ACC112 (cell line): ENCODE measurements around the gene FAAH2.
"Not testable (repeated sequence)": the region's sequence is repeated elsewhere in the genome, so short reads cannot be mapped to it uniquely, and the experiment has no call there.

Experiments used
- H2AFZ ChIP-seq: fragments of 200-600 bp; sonication (generic); one replicate; pipeline ENCODE4 v1.6.0; 2017; ENCODE audit warnings: antibody characterized with exemption, low read length; ENCODE audit not compliant: unreplicated experiment
- H3K27ac ChIP-seq: fragments of 200-600 bp; sonication (generic); 2 replicates; pipeline ENCODE4 v1.5.1; 2014; ENCODE audit warnings: low read depth, mild to moderate bottlenecking, antibody characterized with exemption, low read length, moderate library complexity
- H3K27me3 ChIP-seq: fragments of 200-600 bp; sonication (generic); 2 replicates; pipeline ENCODE4 v1.6.1; 2014; ENCODE audit warnings: mild to moderate bottlenecking, antibody characterized with exemption, low read length, moderate library complexity, mixed read lengths; ENCODE audit not compliant: insufficient read depth
- H3K36me3 ChIP-seq: fragments of 200-600 bp; sonication (generic); 2 replicates; pipeline ENCODE4 v1.6.1; 2016; ENCODE audit warnings: mild to moderate bottlenecking, antibody characterized with exemption, low read length, moderate library complexity, mixed read lengths; ENCODE audit not compliant: insufficient read depth
- H3K4me1 ChIP-seq: fragments of 200-600 bp; sonication (generic); one replicate; pipeline ENCODE4 v1.6.1; 2016; ENCODE audit warnings: low read length, mixed read lengths; ENCODE audit not compliant: insufficient read depth, unreplicated experiment, control insufficient read depth
- H3K4me3 ChIP-seq: fragments of 200-600 bp; sonication (generic); 2 replicates; pipeline ENCODE4 v1.5.1; 2014; ENCODE audit warnings: mild to moderate bottlenecking, low read depth, low read length
- H3K79me2 ChIP-seq: fragments of 200-600 bp; sonication (generic); one replicate; pipeline ENCODE4 v1.6.0; 2016; ENCODE audit warnings: low read length; ENCODE audit not compliant: control insufficient read depth, unreplicated experiment, insufficient read depth

Gene FAAH2

DNA sequence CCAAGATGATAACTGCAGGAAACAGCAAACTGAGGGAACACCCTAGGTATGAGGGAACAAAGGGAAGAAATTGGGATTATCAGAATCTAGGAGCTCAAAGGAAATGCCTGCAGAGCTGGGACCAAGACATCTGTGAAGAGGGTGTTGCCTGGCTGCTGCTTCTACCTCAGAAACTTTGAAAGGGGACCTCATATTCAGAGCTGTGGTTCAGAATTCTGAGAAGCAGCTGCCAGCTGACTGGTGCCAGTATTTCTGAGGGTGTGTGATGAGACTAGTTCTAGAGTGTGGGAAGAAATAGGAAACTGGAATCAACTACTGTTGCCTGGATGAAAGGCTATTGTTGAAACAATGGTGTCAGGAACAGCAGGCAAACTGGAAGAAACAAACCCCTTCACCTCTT, 8.5 kb downstream of the FAAH2 start:
- Histone ChIP-seq H3K27me3 (no peaks in the 10 kb centered on the region), H3K79me2 (no peaks in the 10 kb centered on the region), H3K4me1 (no peaks in the 10 kb centered on the region), H3K36me3 (no peaks in the 10 kb centered on the region), H2AFZ (no peak overlapping the region), H3K4me3 (no peak overlapping the region), H3K27ac (no peak overlapping the region)

DNA sequence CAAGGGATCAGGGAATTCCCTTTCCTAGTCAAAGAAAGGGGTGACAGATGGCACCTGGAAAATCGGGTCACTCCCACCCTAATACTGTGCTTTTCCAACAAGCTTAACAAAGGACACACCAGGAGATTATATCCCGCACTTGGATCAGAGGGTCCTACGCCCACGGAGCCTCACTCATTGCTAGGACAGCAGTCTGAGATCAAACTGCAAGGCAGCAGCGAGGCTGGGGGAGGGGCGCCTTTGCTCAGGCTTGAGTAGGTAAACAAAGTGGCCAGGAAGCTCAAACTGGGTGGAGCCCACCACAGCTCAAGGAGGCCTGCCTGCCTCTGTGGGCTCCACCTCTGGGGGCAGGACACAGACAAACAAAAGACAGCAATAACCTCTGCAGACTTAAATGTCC, 9.2 kb downstream of the FAAH2 start:
- not testable (repeated sequence) for H2AFZ ChIP-seq, H3K4me3 ChIP-seq, H3K36me3 ChIP-seq, H3K79me2 ChIP-seq, H3K27ac ChIP-seq, H3K4me1 ChIP-seq, H3K27me3 ChIP-seq

DNA sequence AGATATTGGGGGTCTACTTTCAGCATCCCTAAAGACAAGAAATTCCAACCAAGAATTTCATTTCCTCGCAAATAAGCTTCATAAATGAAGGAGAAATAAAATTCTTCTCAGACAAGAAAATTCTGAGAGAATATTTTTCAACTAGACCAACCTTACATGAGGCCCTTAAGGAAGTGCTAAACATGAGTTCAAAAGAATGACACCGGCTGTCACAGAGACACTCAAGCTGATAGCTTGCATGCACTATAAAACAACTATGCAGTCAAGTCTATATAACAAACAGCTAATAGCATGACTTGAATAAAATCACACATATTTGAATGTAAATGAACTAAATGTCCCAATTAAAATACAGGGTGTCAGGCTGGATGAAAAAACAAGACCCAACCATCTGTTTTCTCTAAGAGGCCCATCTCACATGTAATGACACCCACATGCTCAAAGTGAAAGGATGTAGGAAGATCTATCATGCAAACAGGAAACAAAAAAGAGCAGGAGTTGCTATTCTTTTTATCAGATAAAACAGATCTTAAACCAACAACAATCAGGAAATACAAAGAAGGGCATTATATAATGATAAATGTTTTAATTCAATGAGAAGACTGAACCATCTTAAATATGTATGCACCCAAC, 27.2 kb downstream of the FAAH2 start:
- Histone ChIP-seq H3K4me3 (no peak overlapping the region), H2AFZ (no peak overlapping the region), H3K27me3 (no peaks in the 10 kb centered on the region), H3K36me3 (no peaks in the 10 kb centered on the region), H3K79me2 (no peaks in the 10 kb centered on the region), H3K4me1 (no peaks in the 10 kb centered on the region), H3K27ac (no peak overlapping the region)

DNA sequence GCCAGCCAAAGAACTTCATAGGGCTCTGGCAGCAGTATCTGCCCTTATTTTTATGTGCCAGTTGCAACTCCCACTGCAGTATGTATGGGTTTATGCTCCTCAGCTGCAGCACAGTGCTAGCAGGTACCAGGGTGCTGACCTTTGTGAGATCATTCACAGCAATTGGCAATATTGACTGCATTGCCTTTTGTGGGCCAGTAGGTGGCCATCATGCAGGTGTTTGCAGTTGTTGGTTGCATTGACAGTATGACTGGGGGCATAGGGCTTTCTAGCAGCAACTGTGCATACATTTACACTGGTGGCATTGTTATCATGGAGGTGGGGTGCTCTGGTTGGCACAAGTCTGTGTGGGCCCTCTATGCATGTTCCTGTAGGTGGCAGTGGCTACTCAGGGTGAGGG, 42.5 kb downstream of the FAAH2 start:
- Histone ChIP-seq H3K4me1 (no peaks in the 10 kb centered on the region), H3K27me3 (no peaks in the 10 kb centered on the region)

DNA sequence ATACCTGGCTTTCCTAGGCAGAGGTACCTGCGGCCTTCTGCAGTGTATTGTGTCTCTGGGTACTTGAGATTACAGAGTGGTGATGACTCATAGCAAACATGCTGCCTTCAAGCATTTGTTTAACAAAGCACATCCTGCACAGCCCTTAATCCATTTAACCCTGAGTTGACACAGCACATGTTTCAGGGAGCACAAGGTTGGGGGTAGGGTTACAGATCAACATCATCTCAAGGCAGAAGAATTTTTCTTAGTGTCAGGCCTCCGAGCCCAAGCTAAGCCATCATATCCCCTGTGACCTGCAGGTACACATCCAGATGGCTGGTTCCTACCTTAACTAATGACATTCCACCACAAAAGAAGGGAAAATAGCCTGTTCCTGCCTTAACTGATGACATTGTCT, 49.3 kb downstream of the FAAH2 start:
- H3K4me3 ChIP-seq, H3K79me2 ChIP-seq, H3K4me1 ChIP-seq, H2AFZ ChIP-seq, H3K36me3 ChIP-seq, H3K27me3 ChIP-seq, H3K27ac ChIP-seq: not testable (repeated sequence)

More for the DNA sequence above, 42.5 kb downstream of the FAAH2 start:
- no peak overlapping the region for H2AFZ ChIP-seq
- no peaks in the 10 kb centered on the region for H3K36me3 ChIP-seq
- H3K79me2 ChIP-seq, result no peaks in the 10 kb centered on the region
- no peak overlapping the region for H3K27ac ChIP-seq
- no peak overlapping the region for H3K4me3 ChIP-seq

DNA sequence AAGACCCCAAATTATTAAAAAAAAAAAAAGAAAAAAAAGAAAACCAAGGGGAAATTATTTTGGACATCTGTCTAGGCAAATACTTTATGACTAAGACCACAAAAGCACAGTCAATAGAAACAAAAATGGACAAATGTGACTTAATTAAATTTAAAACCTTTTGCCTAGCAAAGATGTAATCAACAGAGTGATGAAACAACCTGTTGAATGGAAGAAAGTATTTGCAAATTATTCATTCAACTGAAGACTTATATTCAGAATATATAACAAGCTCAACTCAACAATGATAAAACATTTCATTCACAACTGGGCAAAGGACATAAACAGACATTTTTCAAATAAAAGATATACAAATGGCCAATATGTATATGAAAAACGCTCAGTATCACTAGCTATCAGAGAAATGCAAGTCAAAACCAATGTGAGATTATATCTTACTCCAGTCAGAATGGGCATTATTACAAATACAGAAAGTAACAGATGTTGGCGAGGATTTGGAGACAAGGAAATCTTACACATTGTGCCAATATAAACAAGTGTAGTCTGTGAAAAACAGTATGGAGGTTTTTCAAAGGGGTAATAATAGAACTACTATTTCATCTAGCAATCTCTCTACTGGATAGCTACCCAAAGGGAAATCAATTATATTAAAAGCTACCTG, 67.1 kb downstream of the FAAH2 start:
- no peak overlapping the region for H3K27ac ChIP-seq
- H2AFZ ChIP-seq, result no peak overlapping the region
- no peaks in the 10 kb centered on the region for H3K27me3 ChIP-seq
- no peaks in the 10 kb centered on the region for H3K4me1 ChIP-seq
- no peaks in the 10 kb centered on the region for H3K79me2 ChIP-seq
- H3K4me3 ChIP-seq, result no peak overlapping the region
- H3K36me3 ChIP-seq, result no peaks in the 10 kb centered on the region

DNA sequence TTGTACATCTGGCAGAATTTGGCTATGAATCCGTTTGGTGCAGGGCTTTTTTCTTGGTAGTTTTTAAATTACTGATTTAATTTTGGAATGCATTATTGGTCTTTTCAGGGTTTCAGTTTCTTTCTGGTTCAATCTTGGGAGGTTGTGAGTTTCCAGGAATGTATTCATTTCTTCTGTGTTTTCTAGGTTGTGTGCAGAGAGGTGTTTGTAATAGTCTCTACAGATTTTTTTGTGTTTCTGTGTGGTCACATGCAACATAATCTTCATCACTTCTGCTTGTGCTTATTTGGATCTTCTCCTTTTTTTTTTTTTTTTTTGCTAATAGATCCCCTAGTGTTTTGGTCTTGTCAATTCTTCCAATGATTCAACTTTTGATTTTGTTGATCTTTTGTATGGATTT, 77.6 kb downstream of the FAAH2 start:
- Histone ChIP-seq H3K27ac (no peak overlapping the region), H3K4me3 (no peak overlapping the region), H3K27me3 (no peaks in the 10 kb centered on the region), H3K36me3 (no peaks in the 10 kb centered on the region), H3K4me1 (no peaks in the 10 kb centered on the region), H2AFZ (no peak overlapping the region), H3K79me2 (no peaks in the 10 kb centered on the region)

DNA sequence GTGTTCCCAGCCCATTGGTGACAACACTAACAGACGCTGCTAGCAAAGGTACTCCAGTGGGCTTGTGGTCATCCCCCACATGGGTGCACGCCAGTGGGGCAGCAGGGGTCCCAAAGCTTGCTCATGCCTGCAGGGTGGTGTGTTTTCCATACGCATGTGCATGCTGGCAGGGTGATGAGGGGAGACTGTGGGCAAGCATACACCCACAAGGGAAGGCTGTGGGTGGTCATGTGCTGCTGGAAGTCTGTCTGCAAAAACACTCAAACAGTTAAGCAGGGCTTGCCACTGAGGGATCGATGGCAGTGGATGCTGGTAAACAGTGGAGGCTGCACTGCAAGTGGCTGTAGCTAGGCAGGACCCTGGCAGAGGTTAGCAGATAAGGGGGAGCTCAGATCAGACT, 79.9 kb downstream of the FAAH2 start:
- Histone ChIP-seq H2AFZ (no peak overlapping the region), H3K79me2 (no peaks in the 10 kb centered on the region), H3K36me3 (no peaks in the 10 kb centered on the region), H3K27me3 (no peaks in the 10 kb centered on the region), H3K4me3 (no peak overlapping the region), H3K4me1 (no peaks in the 10 kb centered on the region), H3K27ac (no peak overlapping the region)

DNA sequence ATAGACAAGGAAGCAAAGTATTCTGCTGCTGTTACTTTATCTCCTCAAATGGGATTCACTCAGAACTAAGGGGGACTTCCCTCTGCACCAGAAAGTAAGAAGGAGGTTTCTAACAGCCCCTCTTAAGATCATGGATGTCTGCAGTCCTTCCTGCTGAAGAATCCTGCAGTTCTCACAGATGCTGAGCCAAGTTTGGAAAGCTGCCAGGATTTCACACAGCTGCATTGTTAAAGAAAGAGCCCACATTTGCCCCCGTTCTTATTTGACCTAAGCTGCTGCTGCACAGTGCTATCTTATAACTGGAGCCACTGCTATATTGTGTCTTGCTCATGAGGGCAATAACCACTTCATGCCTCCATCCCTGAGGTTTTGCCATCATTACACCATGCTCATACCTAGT, 81.1 kb downstream of the FAAH2 start:
- Histone ChIP-seq H3K4me3 (no peak overlapping the region), H3K79me2 (no peaks in the 10 kb centered on the region), H2AFZ (no peak overlapping the region), H3K4me1 (no peaks in the 10 kb centered on the region), H3K27me3 (no peaks in the 10 kb centered on the region), H3K27ac (no peak overlapping the region), H3K36me3 (no peaks in the 10 kb centered on the region)

DNA sequence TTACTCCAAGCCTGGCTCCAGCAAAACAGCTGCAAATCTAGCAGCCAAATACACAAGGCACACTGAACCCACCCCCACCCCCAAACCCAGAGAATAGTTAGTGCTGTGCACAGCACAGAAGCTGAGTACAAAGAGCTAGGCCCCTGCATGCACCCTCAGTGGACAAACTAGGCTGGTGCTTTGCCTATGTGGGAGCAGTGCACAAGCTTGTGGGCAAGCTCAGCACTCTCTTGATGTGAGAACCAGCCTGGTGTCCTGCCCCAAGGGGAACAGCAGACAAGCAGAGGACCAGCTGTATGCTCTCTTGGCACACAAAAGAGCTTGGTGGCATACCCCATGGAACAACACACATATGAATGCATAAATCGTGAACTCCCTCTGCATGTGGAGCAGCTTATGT, 81.7 kb downstream of the FAAH2 start:
- Histone ChIP-seq H3K27ac (no peak overlapping the region), H3K36me3 (no peaks in the 10 kb centered on the region), H2AFZ (no peak overlapping the region), H3K4me3 (no peak overlapping the region), H3K79me2 (no peaks in the 10 kb centered on the region), H3K27me3 (no peaks in the 10 kb centered on the region), H3K4me1 (no peaks in the 10 kb centered on the region)

DNA sequence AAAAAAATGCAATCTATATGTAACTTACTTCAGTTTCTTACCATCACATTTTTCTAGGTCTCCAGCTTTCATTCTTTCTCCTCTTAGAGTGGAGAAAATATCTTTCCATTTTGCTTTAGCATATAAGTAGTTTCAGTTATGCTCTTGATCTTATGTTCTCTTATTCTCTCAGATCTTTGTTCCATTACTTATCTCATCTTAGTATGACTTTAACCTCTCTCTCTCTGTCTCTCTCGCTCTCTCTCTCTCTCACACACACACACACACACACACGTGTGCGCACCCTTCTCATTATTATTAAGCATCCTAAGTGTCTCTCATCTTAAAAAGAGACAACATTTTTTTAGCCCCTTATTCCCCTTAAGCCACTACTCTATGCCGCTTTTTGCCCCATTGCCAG, 92.8 kb downstream of the FAAH2 start:
- Histone ChIP-seq H2AFZ (no peak overlapping the region), H3K27me3 (no peaks in the 10 kb centered on the region), H3K36me3 (no peaks in the 10 kb centered on the region), H3K79me2 (no peaks in the 10 kb centered on the region), H3K27ac (no peak overlapping the region), H3K4me3 (no peak overlapping the region), H3K4me1 (no peaks in the 10 kb centered on the region)
